WTC11 (cell line): ENCODE data around the gene TRIM9. TPM values are rescaled to one million over a fixed set of nuclear protein-coding genes. Genes with fewer than 3 reads are reported as not detected.

Source experiments
- ATAC-seq: fragments of 200-7000 bp; cut with Tn5 transposase; 2 replicates; pipeline ENCODE4 v1.10.0; 2021; ENCODE audit warnings: mild to moderate bottlenecking, moderate library complexity
- CTCF ChIA-PET: fragments of 300-600 bp; sonication (Branson Sonifier 250); formaldehyde crosslinking; loops from one replicate; lab custom pipeline; 2021; ENCODE audit warnings: antibody characterized with exemption; lab: Charles Lee
- POLR2A ChIA-PET: fragments of 350-600 bp; sonication (Branson Sonifier 250); formaldehyde crosslinking; loops from one replicate; lab custom pipeline; 2021; ENCODE audit warnings: antibody characterized with exemption; lab: Charles Lee
- DNase-seq: peaks from one replicate; pipeline ENCODE4 v3.0.0; 2021; ENCODE audit warnings: low spot score
- H3K27ac Mint-ChIP-seq: 2 replicates; pipeline ENCODE4 v1.8.0; 2021; ENCODE audit warnings: mixed read lengths
- H3K27me3 Mint-ChIP-seq: 2 replicates; pipeline ENCODE4 v1.8.0; 2021; ENCODE audit warnings: low read depth, mild to moderate bottlenecking, moderate library complexity, mixed read lengths
- H3K36me3 Mint-ChIP-seq: 2 replicates; pipeline ENCODE4 v1.8.0; 2021; ENCODE audit warnings: mixed read lengths
- H3K4me1 Mint-ChIP-seq: 2 replicates; pipeline ENCODE4 v1.8.0; 2022; ENCODE audit warnings: mixed read lengths
- H3K4me3 Mint-ChIP-seq: 2 replicates; pipeline ENCODE4 v1.8.0; 2021; ENCODE audit warnings: mild to moderate bottlenecking, moderate library complexity, mixed read lengths
- H3K9me3 Mint-ChIP-seq: 2 replicates; pipeline ENCODE4 v1.8.0; 2021; ENCODE audit warnings: mixed read lengths
- ATF1 ChIP-seq: sonication (generic); formaldehyde crosslinking; IDR thresholded peaks from 2 replicates; pipeline ENCODE4 v1.8.1; 2023; ENCODE audit warnings: mild to moderate bottlenecking, moderate library complexity, missing genetic modification reagents
- CBFB ChIP-seq: sonication (generic); formaldehyde crosslinking; IDR thresholded peaks from 2 replicates; pipeline ENCODE4 v1.8.1; 2022; ENCODE audit warnings: mild to moderate bottlenecking, low read depth, missing genetic modification reagents
- EMX1 ChIP-seq: fragments of 250-450 bp; sonication (Bioruptor Pico); IDR thresholded peaks from 2 replicates; pipeline ENCODE4 v1.8.0; 2021; ENCODE audit warnings: mild to moderate bottlenecking
- FOXJ3 ChIP-seq: sonication (generic); formaldehyde crosslinking; IDR thresholded peaks from 2 replicates; pipeline ENCODE4 v1.9.0; 2021; ENCODE audit warnings: missing genetic modification reagents, mild to moderate bottlenecking, borderline replicate concordance
- FOXP1 ChIP-seq: sonication (generic); formaldehyde crosslinking; IDR thresholded peaks from 2 replicates; pipeline ENCODE4 v1.8.0; 2022; ENCODE audit warnings: missing genetic modification reagents, mild to moderate bottlenecking, moderate library complexity, borderline replicate concordance
- KAT7 ChIP-seq: sonication (generic); formaldehyde crosslinking; IDR thresholded peaks from 2 replicates; pipeline ENCODE4 v1.8.1; 2023; ENCODE audit warnings: missing genetic modification reagents, mild to moderate bottlenecking, borderline replicate concordance
- MYBL2 ChIP-seq: sonication (generic); formaldehyde crosslinking; IDR thresholded peaks from 2 replicates; pipeline ENCODE4 v1.8.1; 2023; ENCODE audit warnings: mild to moderate bottlenecking, moderate library complexity, missing genetic modification reagents
- NFATC4 ChIP-seq: fragments of 250-450 bp; sonication (Bioruptor Pico); IDR thresholded peaks from 2 replicates; pipeline ENCODE4 v1.9.0; 2021; ENCODE audit warnings: mild to moderate bottlenecking
- NFYB ChIP-seq: sonication (generic); formaldehyde crosslinking; conservative IDR thresholded peaks from 2 replicates; pipeline ENCODE4 v1.8.0; 2022; ENCODE audit warnings: low read depth, missing genetic modification reagents
- OVOL2 ChIP-seq: fragments of 250-450 bp; sonication (Bioruptor Pico); IDR thresholded peaks from 2 replicates; pipeline ENCODE4 v1.9.0; 2021; ENCODE audit warnings: mild to moderate bottlenecking, borderline replicate concordance
- SMAD3 ChIP-seq: sonication (generic); formaldehyde crosslinking; IDR thresholded peaks from 2 replicates; pipeline ENCODE4 v1.8.0; 2022; ENCODE audit warnings: missing genetic modification reagents, mild to moderate bottlenecking, borderline replicate concordance
- SOX15 ChIP-seq: fragments of 250-450 bp; sonication (Bioruptor Pico); IDR thresholded peaks from 2 replicates; pipeline ENCODE4 v1.9.0; 2021; ENCODE audit warnings: mild to moderate bottlenecking
- TEAD1 ChIP-seq: sonication (generic); formaldehyde crosslinking; IDR thresholded peaks from 2 replicates; pipeline ENCODE4 v1.8.0; 2022; ENCODE audit warnings: mild to moderate bottlenecking, missing genetic modification reagents
- TEAD4 ChIP-seq: sonication (generic); formaldehyde crosslinking; IDR thresholded peaks from 2 replicates; pipeline ENCODE4 v1.8.0; 2022; ENCODE audit warnings: mild to moderate bottlenecking, missing genetic modification reagents
- ZNF138 ChIP-seq: sonication (generic); formaldehyde crosslinking; conservative IDR thresholded peaks from 2 replicates; pipeline ENCODE4 v1.8.1; 2022; ENCODE audit warnings: mild to moderate bottlenecking, moderate library complexity, missing genetic modification reagents
- ZNF263 ChIP-seq: sonication (generic); formaldehyde crosslinking; IDR thresholded peaks from 2 replicates; pipeline ENCODE4 v1.8.1; 2022; ENCODE audit warnings: low read depth, mild to moderate bottlenecking, moderate library complexity, missing genetic modification reagents
- total RNA-seq: library from RNA; stranded (reverse); gene quantifications from 3 replicates; pipeline ENCODE4 v1.2.3, GENCODE V29; 2021
- TF ChIP-seq, protein P1 (sequence below): fragments of 250-450 bp; sonication (Bioruptor Pico); IDR thresholded peaks from 2 replicates; pipeline ENCODE4 v2.1.2; 2022; ENCODE audit warnings: mild to moderate bottlenecking, moderate library complexity
- TF ChIP-seq, protein P2 (sequence below): sonication (generic); formaldehyde crosslinking; IDR thresholded peaks from 2 replicates; pipeline ENCODE4 v1.8.1; 2023; ENCODE audit warnings: mild to moderate bottlenecking, missing genetic modification reagents
- TF ChIP-seq, protein P3 (sequence below): sonication (generic); formaldehyde crosslinking; IDR thresholded peaks from 2 replicates; pipeline ENCODE4 v1.8.1; 2023; ENCODE audit warnings: mild to moderate bottlenecking, missing genetic modification reagents, moderate library complexity
- TF ChIP-seq, protein P4 (sequence below): sonication (generic); formaldehyde crosslinking; IDR thresholded peaks from 2 replicates; pipeline ENCODE4 v1.8.0; 2022; ENCODE audit warnings: mild to moderate bottlenecking, missing genetic modification reagents
- TF ChIP-seq, protein P5 (sequence below): sonication (generic); formaldehyde crosslinking; IDR thresholded peaks from 2 replicates; pipeline ENCODE4 v1.8.0; 2022; ENCODE audit warnings: mild to moderate bottlenecking, missing genetic modification reagents
- TF ChIP-seq, protein P6 (sequence below): sonication (generic); formaldehyde crosslinking; IDR thresholded peaks from 2 replicates; pipeline ENCODE4 v1.8.0; 2022; ENCODE audit warnings: mild to moderate bottlenecking, missing genetic modification reagents

TRIM9 gene
- total RNA-seq, 1 experiment from 2014 or later: 4.0 TPM

DNA sequence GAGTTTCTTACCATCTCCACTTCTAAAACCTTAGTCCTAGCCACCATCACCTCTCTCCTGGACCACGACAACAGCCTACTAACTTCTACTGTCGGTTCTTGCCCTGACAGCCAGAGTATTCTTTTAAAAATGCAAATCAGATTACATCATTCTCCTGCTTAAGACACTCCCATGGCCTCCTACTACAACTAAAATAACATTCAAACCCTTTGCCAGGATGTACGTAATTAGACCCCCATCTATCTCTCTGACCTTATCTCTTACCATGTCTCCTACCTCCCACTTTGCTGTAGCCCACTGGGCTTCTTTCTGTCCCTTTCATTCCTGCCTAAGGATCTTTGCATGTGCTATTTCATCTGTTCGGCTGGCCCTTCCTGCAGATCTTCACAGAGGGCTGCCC is 27.6 kb downstream of the TRIM9 start:
- no peak for TF ChIP-seq OVOL2 (CRISPR knock-in tag)
- no peak for TF ChIP-seq TEAD4 (CRISPR knock-in tag)
- no peak for TF ChIP-seq KAT7 (CRISPR knock-in tag)
- TF ChIP-seq TEAD1 (CRISPR knock-in tag): no peak
- no peak for TF ChIP-seq NFATC4
- TF ChIP-seq EMX1 (CRISPR knock-in tag): no peak
- no peak for TF ChIP-seq FOXP1 (CRISPR knock-in tag)
- TF ChIP-seq, protein P1, sequence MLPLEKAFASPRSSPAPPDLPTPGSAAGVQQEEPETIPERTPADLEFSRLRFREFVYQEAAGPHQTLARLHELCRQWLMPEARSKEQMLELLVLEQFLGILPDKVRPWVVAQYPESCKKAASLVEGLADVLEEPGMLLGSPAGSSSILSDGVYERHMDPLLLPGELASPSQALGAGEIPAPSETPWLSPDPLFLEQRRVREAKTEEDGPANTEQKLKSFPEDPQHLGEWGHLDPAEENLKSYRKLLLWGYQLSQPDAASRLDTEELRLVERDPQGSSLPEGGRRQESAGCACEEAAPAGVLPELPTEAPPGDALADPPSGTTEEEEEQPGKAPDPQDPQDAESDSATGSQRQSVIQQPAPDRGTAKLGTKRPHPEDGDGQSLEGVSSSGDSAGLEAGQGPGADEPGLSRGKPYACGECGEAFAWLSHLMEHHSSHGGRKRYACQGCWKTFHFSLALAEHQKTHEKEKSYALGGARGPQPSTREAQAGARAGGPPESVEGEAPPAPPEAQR (CRISPR knock-in tag): no peak
- TF ChIP-seq, protein P2, sequence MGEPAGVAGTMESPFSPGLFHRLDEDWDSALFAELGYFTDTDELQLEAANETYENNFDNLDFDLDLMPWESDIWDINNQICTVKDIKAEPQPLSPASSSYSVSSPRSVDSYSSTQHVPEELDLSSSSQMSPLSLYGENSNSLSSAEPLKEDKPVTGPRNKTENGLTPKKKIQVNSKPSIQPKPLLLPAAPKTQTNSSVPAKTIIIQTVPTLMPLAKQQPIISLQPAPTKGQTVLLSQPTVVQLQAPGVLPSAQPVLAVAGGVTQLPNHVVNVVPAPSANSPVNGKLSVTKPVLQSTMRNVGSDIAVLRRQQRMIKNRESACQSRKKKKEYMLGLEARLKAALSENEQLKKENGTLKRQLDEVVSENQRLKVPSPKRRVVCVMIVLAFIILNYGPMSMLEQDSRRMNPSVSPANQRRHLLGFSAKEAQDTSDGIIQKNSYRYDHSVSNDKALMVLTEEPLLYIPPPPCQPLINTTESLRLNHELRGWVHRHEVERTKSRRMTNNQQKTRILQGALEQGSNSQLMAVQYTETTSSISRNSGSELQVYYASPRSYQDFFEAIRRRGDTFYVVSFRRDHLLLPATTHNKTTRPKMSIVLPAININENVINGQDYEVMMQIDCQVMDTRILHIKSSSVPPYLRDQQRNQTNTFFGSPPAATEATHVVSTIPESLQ: no peak
- TF ChIP-seq SMAD3 (CRISPR knock-in tag): no peak
- no peak for TF ChIP-seq FOXJ3 (CRISPR knock-in tag)
- TF ChIP-seq, protein P3, sequence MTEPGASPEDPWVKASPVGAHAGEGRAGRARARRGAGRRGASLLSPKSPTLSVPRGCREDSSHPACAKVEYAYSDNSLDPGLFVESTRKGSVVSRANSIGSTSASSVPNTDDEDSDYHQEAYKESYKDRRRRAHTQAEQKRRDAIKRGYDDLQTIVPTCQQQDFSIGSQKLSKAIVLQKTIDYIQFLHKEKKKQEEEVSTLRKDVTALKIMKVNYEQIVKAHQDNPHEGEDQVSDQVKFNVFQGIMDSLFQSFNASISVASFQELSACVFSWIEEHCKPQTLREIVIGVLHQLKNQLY: no peak
- no peak for TF ChIP-seq MYBL2
- TF ChIP-seq, protein P4, sequence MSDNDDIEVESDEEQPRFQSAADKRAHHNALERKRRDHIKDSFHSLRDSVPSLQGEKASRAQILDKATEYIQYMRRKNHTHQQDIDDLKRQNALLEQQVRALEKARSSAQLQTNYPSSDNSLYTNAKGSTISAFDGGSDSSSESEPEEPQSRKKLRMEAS: no peak
- TF ChIP-seq, protein P5, sequence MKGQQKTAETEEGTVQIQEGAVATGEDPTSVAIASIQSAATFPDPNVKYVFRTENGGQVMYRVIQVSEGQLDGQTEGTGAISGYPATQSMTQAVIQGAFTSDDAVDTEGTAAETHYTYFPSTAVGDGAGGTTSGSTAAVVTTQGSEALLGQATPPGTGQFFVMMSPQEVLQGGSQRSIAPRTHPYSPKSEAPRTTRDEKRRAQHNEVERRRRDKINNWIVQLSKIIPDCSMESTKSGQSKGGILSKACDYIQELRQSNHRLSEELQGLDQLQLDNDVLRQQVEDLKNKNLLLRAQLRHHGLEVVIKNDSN: no peak
- TF ChIP-seq ZNF263: no peak
- TF ChIP-seq ATF1: no peak
- TF ChIP-seq, protein P6, sequence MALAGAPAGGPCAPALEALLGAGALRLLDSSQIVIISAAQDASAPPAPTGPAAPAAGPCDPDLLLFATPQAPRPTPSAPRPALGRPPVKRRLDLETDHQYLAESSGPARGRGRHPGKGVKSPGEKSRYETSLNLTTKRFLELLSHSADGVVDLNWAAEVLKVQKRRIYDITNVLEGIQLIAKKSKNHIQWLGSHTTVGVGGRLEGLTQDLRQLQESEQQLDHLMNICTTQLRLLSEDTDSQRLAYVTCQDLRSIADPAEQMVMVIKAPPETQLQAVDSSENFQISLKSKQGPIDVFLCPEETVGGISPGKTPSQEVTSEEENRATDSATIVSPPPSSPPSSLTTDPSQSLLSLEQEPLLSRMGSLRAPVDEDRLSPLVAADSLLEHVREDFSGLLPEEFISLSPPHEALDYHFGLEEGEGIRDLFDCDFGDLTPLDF (CRISPR knock-in tag): no peak
- no peak for TF ChIP-seq SOX15 (CRISPR knock-in tag)
- Mint-ChIP-seq H3K36me3 (peaks cover 4% of the 10 kb centered on the region; the same call in 1 of the 2 replicates), H3K9me3 (peaks cover 30% of the 10 kb centered on the region), H3K27me3 (no peaks in the 10 kb centered on the region), H3K4me1 (peaks cover 7% of the 10 kb centered on the region), H3K4me3 (no peak overlapping the region), H3K27ac (no peak overlapping the region)
- no peak for DNase-seq
- ChIA-PET POLR2A (interaction anchor here (0.6 kb wide), 1 partner anchor 37 kb away, joined by 5 read pairs; no protein-coding TSS in a partner anchor), CTCF (interaction anchor here (0.9 kb wide), 1 partner anchor 8 kb away, joined by 3 read pairs; no protein-coding TSS in a partner anchor)
- no peak for ATAC-seq

DNA sequence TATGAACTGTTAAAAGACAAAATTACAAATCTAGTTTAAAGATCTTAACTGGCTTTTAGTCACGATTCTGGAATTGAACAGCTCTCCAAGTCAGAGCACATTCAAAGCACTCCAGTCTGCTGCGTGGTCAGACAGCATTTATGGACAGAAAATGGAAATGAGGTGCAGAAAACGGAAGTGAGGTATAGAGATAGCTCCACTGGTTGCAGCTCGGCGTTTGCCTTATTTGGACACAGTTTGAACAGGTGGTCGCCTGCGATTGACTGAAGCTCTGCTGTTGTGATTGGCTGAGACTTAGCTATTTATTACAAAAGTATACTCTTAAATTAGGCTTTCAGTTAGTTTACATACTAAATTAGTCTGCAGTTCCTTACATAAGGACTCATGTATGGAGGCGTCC is 28.3 kb downstream of the TRIM9 start:
- TF ChIP-seq NFYB (no peak), CBFB (CRISPR knock-in tag) (no peak), ZNF138 (no peak)
- Mint-ChIP-seq H3K9me3 (peaks cover 36% of the 10 kb centered on the region), H3K36me3 (peaks cover 4% of the 10 kb centered on the region; the same call in 1 of the 2 replicates), H3K4me1 (peaks cover 7% of the 10 kb centered on the region), H3K27ac (no peak overlapping the region), H3K4me3 (no peak overlapping the region), H3K27me3 (no peaks in the 10 kb centered on the region)
- DNase-seq: no peak
- CTCF ChIA-PET: interaction anchor here (0.9 kb wide), 1 partner anchor 8 kb away, joined by 3 read pairs; no protein-coding TSS in a partner anchor
- POLR2A ChIA-PET: interaction anchor here (0.6 kb wide), 1 partner anchor 36 kb away, joined by 5 read pairs; no protein-coding TSS in a partner anchor
- ATAC-seq: no peak
